HG02642 (cell line): ENCODE results near the gene HACD2.

Experiments
- ATAC-seq: cut with Tn5 transposase; IDR thresholded peaks from one replicate; pipeline ENCODE4 v1.9.1; 2021; ENCODE audit warnings: mild to moderate bottlenecking; ENCODE audit not compliant: unreplicated experiment, poor library complexity

The HACD2 gene

GRCh38 chr3:123533554-123534159 is 51.2 kb downstream of the HACD2 start:
- no peak for ATAC-seq

- no peak for ATAC-seq
Observed at GRCh38 chr3:123528130-123528529, 56.7 kb downstream of the HACD2 start.

- no peak for ATAC-seq
Observed at GRCh38 chr3:123527046-123527445, 57.8 kb downstream of the HACD2 start.

- no peak for ATAC-seq
Observed at GRCh38 chr3:123526474-123526873, 58.4 kb downstream of the HACD2 start.

DNA sequence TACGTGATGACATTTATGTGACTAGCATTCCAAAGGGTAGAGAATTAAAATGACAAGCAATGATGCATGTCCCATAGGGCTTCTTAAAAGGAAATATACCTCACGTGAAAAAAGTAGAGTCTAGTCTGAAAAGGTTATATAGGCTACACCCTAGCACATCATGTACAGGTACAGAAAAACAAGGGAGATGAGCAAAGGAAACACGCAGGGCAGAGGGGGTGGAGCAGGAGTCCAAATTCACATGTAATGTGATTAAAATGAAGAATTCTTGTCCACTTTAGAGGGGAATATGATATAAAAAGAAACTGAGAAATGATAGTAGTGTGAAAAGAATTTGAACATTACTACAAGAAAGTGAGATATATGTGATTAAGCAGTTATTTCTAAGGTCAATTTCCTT is 59.4 kb downstream of the HACD2 start:
- ATAC-seq, result no peak

GRCh38 chr3:123524981-123525380 is 59.9 kb downstream of the HACD2 start:
- no peak for ATAC-seq

DNA sequence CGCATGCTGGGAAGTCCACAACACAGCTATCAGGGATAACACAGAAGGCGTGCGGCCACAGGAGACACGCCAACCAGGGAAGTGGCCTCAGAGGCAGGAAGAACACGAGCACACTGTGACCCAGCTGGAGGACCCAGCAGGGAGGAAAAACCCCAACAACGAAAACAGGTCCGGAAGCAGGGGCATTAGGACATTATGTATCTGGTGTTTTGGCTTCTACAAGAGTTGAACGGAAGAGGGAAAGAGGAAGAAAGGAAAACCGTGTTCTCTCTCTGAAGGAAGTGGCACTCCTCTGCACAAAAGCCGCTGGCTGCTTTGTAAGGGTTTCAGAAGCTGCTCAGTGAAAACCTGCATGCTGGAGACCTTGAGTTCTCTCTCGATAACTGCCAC is 61.8 kb downstream of the HACD2 start:
- ATAC-seq, result no peak

GRCh38 chr3:123522320-123523022 is 62.4 kb downstream of the HACD2 start:
- ATAC-seq, result no peak

- no peak for ATAC-seq
Observed at GRCh38 chr3:123521179-123521969, 63.5 kb downstream of the HACD2 start.

GRCh38 chr3:123520656-123521055 is 64.2 kb downstream of the HACD2 start:
- ATAC-seq, result no peak

GRCh38 chr3:123518892-123519485 is 65.9 kb downstream of the HACD2 start:
- ATAC-seq, result no peak

DNA sequence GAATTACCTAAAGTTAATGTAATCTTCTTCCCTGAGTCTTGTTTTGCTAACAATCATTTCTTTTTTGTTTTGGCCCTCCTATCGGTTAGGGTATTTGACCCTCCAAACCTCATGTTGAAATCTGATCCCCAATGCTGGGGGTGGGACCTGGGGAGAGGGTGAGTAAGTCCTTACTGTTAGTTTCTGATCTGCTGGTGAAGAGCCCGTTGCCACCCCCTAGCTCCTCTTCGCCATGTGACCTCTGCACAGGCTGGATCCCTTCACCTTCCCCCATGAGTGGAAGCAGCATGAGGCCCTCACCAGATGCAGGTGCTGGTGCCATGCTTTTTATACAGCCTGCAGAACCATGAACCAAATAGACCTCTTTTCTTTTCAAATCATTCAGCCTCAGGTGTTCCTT is 73.1 kb downstream of the HACD2 start:
- ATAC-seq, result no peak

DNA sequence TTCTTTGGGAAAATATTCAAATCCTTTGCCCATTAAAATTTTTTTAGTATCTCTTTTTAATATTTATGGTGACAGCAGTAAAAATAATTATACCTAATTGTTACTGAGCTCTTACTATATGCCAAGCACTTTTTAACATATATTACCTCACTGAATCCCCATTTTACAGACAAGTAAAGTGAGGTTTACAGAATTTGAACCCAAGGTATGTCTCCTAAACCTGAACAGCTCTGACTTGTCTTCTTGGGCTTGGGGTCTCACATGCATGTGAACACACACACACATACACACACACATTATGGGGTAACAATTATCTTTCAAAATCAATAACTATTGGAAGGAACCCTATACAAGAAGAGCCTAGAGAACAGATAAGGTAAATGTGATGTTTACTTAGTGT is 73.8 kb downstream of the HACD2 start:
- ATAC-seq, result no peak

DNA sequence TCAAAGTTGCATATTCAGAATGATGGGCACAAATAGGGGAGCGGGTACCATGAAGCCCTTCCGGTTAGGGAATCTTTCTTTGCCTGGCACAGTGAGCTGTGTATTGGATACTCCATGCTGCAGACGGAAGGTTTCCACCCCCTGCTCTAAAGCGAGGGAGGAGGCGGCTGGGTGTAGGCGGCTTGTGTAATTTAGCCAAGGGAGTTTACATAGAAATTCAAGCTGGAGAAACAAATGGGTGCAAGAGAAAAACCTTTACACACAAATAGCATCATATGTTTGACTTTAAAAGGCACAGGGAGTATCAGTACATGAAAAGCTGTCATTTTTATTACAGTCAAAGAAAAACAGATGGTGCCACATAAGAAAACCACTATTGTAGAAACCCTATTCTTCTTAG is 76.7 kb downstream of the HACD2 start:
- no peak for ATAC-seq

GRCh38 chr3:123505820-123506219 is 79.0 kb downstream of the HACD2 start:
- ATAC-seq, result no peak

- ATAC-seq, result no peak
Observed at GRCh38 chr3:123503203-123503602, 81.7 kb downstream of the HACD2 start.

DNA sequence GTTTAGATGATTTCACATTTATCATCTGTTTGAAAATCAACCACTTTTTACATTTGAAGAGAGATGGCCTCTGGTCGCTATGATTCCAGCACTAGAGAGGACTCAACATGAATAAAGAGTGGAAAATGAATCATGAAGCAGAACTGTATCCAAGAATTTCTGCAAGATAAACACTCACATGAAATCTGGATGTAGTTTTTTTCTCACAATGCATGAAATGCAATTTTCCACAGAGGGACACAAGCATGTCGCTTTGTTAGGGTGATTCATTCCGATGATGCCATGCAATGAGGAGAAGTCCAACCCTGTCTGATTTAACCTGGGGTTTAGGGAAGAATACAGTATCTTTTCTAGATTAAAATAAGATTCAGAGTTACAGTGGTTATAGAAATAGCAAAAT is 85.5 kb downstream of the HACD2 start:
- no peak for ATAC-seq

- ATAC-seq, result no peak
Observed at GRCh38 chr3:123498761-123499160, 86.1 kb downstream of the HACD2 start.

DNA sequence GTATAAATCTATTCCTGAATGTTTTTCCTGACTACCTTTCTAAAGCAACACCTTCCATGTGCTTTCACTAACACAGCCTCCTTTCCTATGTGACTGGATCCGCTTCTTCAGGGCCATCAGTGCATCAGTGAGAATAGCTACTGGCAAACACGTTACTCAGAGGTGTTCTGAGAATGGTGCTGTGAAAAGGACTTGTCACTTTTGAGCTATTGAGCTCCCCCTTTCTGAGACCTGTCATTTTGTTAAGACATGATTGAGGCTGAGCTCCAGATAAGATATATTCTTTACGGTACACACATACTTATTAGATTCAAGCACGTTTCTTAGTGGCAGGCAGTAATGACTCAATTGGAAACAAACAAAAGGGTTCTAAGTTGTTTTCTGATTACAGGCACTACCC is 90.9 kb downstream of the HACD2 start:
- no peak for ATAC-seq

DNA sequence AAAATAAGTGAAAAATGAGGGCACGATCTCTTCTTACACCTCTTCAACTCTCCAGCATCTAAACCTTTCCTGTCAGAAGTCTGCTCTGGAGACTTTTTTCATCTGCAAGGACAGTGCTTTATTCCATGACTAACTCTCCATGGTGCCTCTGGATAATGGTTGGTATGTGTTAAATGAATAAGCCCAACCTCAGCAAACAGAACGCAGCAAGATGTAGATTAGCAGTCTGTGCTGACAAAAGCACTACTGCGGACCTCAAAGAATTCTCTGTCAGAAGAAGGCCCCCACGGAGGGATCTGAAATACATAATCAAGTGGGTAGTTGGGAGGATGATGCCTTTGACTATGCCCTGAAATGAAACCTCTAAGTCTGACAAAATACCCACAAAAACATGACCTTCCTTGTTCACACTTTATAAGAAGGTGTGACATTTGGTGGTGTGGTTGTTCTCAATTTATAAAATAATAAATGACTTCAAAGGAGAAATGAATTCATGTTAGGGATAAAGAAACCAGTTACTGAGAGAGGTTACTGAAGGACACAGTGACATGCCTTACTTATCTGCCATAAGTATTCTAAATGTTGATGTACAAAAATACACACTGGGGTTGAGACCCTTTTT is 92.8 kb downstream of the HACD2 start:
- no peak for ATAC-seq
